Loucy (cell line): ENCODE data around the gene CNKSR3.

ENCODE experiments used
- CTCF ChIP-seq: fragments of 200-600 bp; sonication (generic); conservative IDR thresholded peaks from 2 replicates; pipeline ENCODE4 v1.5.1; 2014; ENCODE audit warnings: mild to moderate bottlenecking, antibody characterized with exemption, low read length
- EZH2phosphoT487 ChIP-seq: fragments of 200-600 bp; IDR thresholded peaks from 2 replicates; pipeline ENCODE4 v1.6.1; 2018; ENCODE audit warnings: antibody characterized with exemption, mild to moderate bottlenecking, moderate library complexity, borderline replicate concordance

GRCh38 chr6:154532426-154532825, 21.9 kb upstream of the CNKSR3 start:
- no peak for TF ChIP-seq CTCF
- TF ChIP-seq EZH2phosphoT487, result no peak
